Common myeloid progenitor, CD34-positive (primary cell): ENCODE measurements around the gene TENT5C.

Experiments
- CTCF ChIA-PET: fragments of 350-600 bp; sonication (Branson Sonifier 250); formaldehyde crosslinking; loops from one replicate; lab custom pipeline; 2021; ENCODE audit warnings: antibody characterized with exemption; lab: Charles Lee
- POLR2A ChIA-PET: fragments of 350-600 bp; sonication (Branson Sonifier 250); formaldehyde crosslinking; loops from one replicate; lab custom pipeline; 2021; ENCODE audit warnings: antibody characterized with exemption; lab: Charles Lee
- DNase-seq, 3 donors: peaks; one replicate each; pipeline versions ENCODE4 v3.0.0 to v3.0.0-alpha.2; 2013
- H3K27ac ChIP-seq, 2 experiments: 1 replicate in 1 of 2; 2 replicates in 1 of 2; pipeline ENCODE4 v1.7.0; 2013; ENCODE audit warnings: inconsistent platforms in 2 of 2, low read length in 2 of 2, mild to moderate bottlenecking in 2 of 2, low read depth in 1 of 2, moderate library complexity in 1 of 2; ENCODE audit not compliant: severe bottlenecking in 2 of 2, insufficient read depth in 1 of 2, poor library complexity in 1 of 2
- H3K27me3 ChIP-seq, 5 experiments: replicated peaks in 2 of 5; 1 replicate in 3 of 5; 2 replicates in 2 of 5; pipeline versions ENCODE4 v1.6.1 to v1.7.0; 2013; ENCODE audit warnings: low read length in 4 of 5, mild to moderate bottlenecking in 2 of 5, moderate library complexity in 2 of 5, inconsistent platforms in 1 of 5; ENCODE audit not compliant: insufficient read depth in 5 of 5, control insufficient read depth in 4 of 5
- H3K36me3 ChIP-seq, 4 experiments: 1 replicate in 2 of 4; 2 replicates in 2 of 4; pipeline versions ENCODE4 v1.6.1 to v1.7.0; 2013; ENCODE audit warnings: low read length in 3 of 4, control low read depth in 1 of 4, mild to moderate bottlenecking in 1 of 4; ENCODE audit not compliant: control insufficient read depth in 4 of 4, insufficient read depth in 4 of 4
- H3K4me1 ChIP-seq, 4 experiments: 1 replicate in 3 of 4; 2 replicates in 1 of 4; pipeline versions ENCODE4 v1.6.1 to v1.7.1; 2013; ENCODE audit warnings: low read length in 3 of 4, mild to moderate bottlenecking in 3 of 4, control low read depth in 1 of 4, inconsistent platforms in 1 of 4, moderate library complexity in 1 of 4; ENCODE audit not compliant: control insufficient read depth in 4 of 4, insufficient read depth in 4 of 4; ENCODE audit errors: control extremely low read depth in 1 of 4
- H3K4me3 ChIP-seq, 7 experiments: 1 replicate in 4 of 7; 2 replicates in 3 of 7; pipeline versions ENCODE4 v1.5.1 to v1.7.0; 2013; ENCODE audit warnings: mild to moderate bottlenecking in 7 of 7, low read length in 6 of 7, moderate library complexity in 6 of 7, inconsistent platforms in 2 of 7, low read depth in 2 of 7, control low read depth in 1 of 7; ENCODE audit not compliant: insufficient read depth in 4 of 7, control insufficient read depth in 1 of 7; ENCODE audit errors: extremely low read depth in 1 of 7
- H3K9me3 ChIP-seq, 5 experiments: 1 replicate in 4 of 5; 2 replicates in 1 of 5; pipeline versions ENCODE4 v1.6.1 to v1.7.1; 2013; ENCODE audit warnings: low read length in 4 of 5, mild to moderate bottlenecking in 2 of 5, inconsistent platforms in 1 of 5, low read depth in 1 of 5, moderate library complexity in 1 of 5; ENCODE audit not compliant: control insufficient read depth in 4 of 5, insufficient read depth in 2 of 5; ENCODE audit errors: control extremely low read depth in 1 of 5
- WGBS: methylation state at CpG from one replicate; pipeline ENCODE4 v1.1.5; 2013; ENCODE audit not compliant: insufficient coverage; 5-methylcytosine and 5-hydroxymethylcytosine counted together

TENT5C gene

GRCh38 chr1:117587499-117588356 lies 18.1 kb upstream of the TENT5C start:
- 95% methylated on average over 10 of the region's 14 CpGs for WGBS
- Histone ChIP-seq H3K27me3 (no peaks in the 10 kb centered on the region), H3K9me3 (no peaks in the 10 kb centered on the region), H3K36me3 (no peaks in the 10 kb centered on the region), H3K4me1 (no peaks in the 10 kb centered on the region), H3K27ac (no peak overlapping the region), H3K4me3 (no peak overlapping the region)
- CTCF ChIA-PET: no interaction called here
- DNase-seq: no peak
- POLR2A ChIA-PET: no interaction called here

GRCh38 chr1:117589544-117589943 lies 16.3 kb upstream of the TENT5C start:
- CTCF ChIA-PET: interaction anchor here (1.0 to 1.3 kb wide), 2 partner anchors 13 to 54 kb away, joined by 3 read pairs; no protein-coding TSS in a partner anchor

GRCh38 chr1:117590273-117590925 lies 15.4 kb upstream of the TENT5C start:
- POLR2A ChIA-PET: no interaction called here
- no peaks in the 10 kb centered on the region for H3K4me1 ChIP-seq

More at GRCh38 chr1:117589544-117589943, 16.3 kb upstream of the TENT5C start:
- Histone ChIP-seq H3K4me1 (no peaks in the 10 kb centered on the region), H3K27ac (no peak overlapping the region), H3K36me3 (no peaks in the 10 kb centered on the region), H3K9me3 (no peaks in the 10 kb centered on the region), H3K4me3 (no peak overlapping the region), H3K27me3 (no peaks in the 10 kb centered on the region)
- POLR2A ChIA-PET: no interaction called here
- WGBS: 100% methylated on average over 1 of the region's 2 CpGs
- DNase-seq: no peak

GRCh38 chr1:117591252-117591651 lies 14.6 kb upstream of the TENT5C start:
- Histone ChIP-seq H3K27ac (no peak overlapping the region), H3K4me1 (peaks cover 0 to 2% (median 0%) of the 10 kb centered on the region in 4 experiments), H3K4me3 (no peak overlapping the region), H3K36me3 (no peaks in the 10 kb centered on the region), H3K9me3 (no peaks in the 10 kb centered on the region), H3K27me3 (no peaks in the 10 kb centered on the region)
- DNase-seq: no peak
- CTCF ChIA-PET: interaction anchor here (1.0 to 1.3 kb wide), 3 partner anchors 10 to 163 kb away, joined by 5 to 8 read pairs (median 6); no protein-coding TSS in a partner anchor
- POLR2A ChIA-PET: no interaction called here
- WGBS: 100% methylated on average over 2 of the region's 3 CpGs

More at GRCh38 chr1:117590273-117590925, 15.4 kb upstream of the TENT5C start:
- H3K9me3 ChIP-seq: no peaks in the 10 kb centered on the region
- H3K27ac ChIP-seq: no peak overlapping the region
- H3K4me3 ChIP-seq: no peak overlapping the region
- H3K36me3 ChIP-seq: no peaks in the 10 kb centered on the region
- CTCF ChIA-PET: interaction anchor here (1.1 to 1.3 kb wide), 2 partner anchors 14 to 56 kb away, joined by 3 to 5 read pairs; no protein-coding TSS in a partner anchor
- DNase-seq: no peak
- no peaks in the 10 kb centered on the region for H3K27me3 ChIP-seq
- WGBS: 68% methylated on average over 7 of the region's 7 CpGs

DNA sequence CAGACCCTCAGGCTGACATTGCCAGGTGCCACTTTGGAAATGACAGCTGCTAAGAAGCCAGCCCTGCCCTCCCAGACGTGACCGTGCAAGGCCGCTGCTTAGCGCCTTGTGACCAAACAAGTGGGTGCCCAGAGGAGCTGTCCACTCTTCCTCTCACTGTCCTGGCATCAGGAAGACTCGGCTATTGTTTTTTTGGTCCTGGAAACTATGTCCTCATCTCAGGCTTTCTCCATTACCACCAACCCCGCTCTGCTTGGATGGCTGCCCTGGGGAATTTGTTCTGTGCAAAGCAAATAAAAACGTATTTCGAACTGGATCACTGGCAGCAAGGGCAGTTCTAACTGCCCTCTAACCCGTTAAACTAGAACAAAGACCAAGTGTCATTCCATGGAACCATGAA lies 13.7 kb upstream of the TENT5C start:
- no peak overlapping the region for H3K27ac ChIP-seq
- WGBS: 99% methylated on average over 7 of the region's 9 CpGs
- DNase-seq: no peak
- ChIA-PET POLR2A (no interaction called here), CTCF (interaction anchor here (1.0 to 1.3 kb wide), 4 partner anchors 9 to 163 kb away, joined by 5 to 8 read pairs (median 6); no protein-coding TSS in a partner anchor)
- H3K4me3 ChIP-seq: no peak overlapping the region
- H3K36me3 ChIP-seq: no peaks in the 10 kb centered on the region
- no peaks in the 10 kb centered on the region for H3K27me3 ChIP-seq
- H3K9me3 ChIP-seq: no peaks in the 10 kb centered on the region
- H3K4me1 ChIP-seq: peaks cover 0 to 2% (median 0%) of the 10 kb centered on the region in 4 experiments

GRCh38 chr1:117594261-117594990 lies 11.4 kb upstream of the TENT5C start:
- ChIA-PET CTCF (interaction anchor here (0.8 kb wide), 1 partner anchor 59 kb away, joined by 4 read pairs; no protein-coding TSS in a partner anchor), POLR2A (no interaction called here)
- WGBS: 83% methylated on average over 6 of the region's 8 CpGs
- Histone ChIP-seq H3K9me3 (no peaks in the 10 kb centered on the region), H3K27ac (no peak overlapping the region), H3K36me3 (no peaks in the 10 kb centered on the region), H3K27me3 (no peaks in the 10 kb centered on the region), H3K4me3 (no peak overlapping the region), H3K4me1 (peaks cover 0 to 2% (median 0%) of the 10 kb centered on the region in 4 experiments)
- no peak for DNase-seq
